Nephron progenitor cell (in vitro differentiated cells): Measurements from ENCODE around the gene DHX9.

Source experiments
- DNase-seq: peaks from one replicate; pipeline ENCODE4 v3.0.0; 2021
- H3K27ac Mint-ChIP-seq: 2 replicates; pipeline ENCODE4 v1.8.0; 2021; ENCODE audit warnings: mild to moderate bottlenecking, moderate library complexity, mixed read lengths
- H3K27me3 Mint-ChIP-seq: 2 replicates; pipeline ENCODE4 v1.8.0; 2021; ENCODE audit warnings: mild to moderate bottlenecking, low read depth, mixed read lengths; ENCODE audit not compliant: poor library complexity
- H3K36me3 Mint-ChIP-seq: 2 replicates; pipeline ENCODE4 v1.8.0; 2021; ENCODE audit warnings: low read depth, mixed read lengths
- H3K4me1 Mint-ChIP-seq: 2 replicates; pipeline ENCODE4 v1.8.0; 2021; ENCODE audit warnings: mixed read lengths
- H3K4me3 Mint-ChIP-seq: 2 replicates; pipeline ENCODE4 v1.8.0; 2021; ENCODE audit warnings: mild to moderate bottlenecking, moderate library complexity, mixed read lengths
- H3K9me3 Mint-ChIP-seq: 2 replicates; pipeline ENCODE4 v1.8.0; 2021; ENCODE audit warnings: mild to moderate bottlenecking, moderate library complexity, mixed read lengths
- TF ChIP-seq, protein P1 (sequence below): fragments of 200-600 bp; sonication (generic); IDR thresholded peaks from 2 replicates; pipeline ENCODE4 v1.5.0; 2021; ENCODE audit warnings: antibody characterized with exemption

The DHX9 gene

DNA sequence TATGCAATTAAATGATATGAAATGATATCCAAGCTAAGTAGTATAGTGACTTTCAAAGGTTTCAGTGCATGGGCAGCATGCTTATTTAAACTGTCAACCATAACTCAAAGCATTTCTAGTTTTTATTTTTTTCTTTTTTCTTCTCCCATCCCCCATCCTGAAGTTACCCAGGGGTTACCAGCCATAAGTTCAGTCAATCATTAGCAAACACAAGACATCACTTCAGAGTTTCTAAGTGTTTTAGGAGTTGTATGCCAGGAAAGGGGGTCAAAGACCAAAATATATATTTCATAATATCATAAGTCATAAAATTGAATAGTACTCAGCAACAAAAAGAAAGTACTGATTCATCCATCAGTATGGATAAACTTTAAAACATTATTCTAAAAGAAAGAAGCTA, 28.7 kb downstream of the DHX9 start:
- TF ChIP-seq, protein P1, sequence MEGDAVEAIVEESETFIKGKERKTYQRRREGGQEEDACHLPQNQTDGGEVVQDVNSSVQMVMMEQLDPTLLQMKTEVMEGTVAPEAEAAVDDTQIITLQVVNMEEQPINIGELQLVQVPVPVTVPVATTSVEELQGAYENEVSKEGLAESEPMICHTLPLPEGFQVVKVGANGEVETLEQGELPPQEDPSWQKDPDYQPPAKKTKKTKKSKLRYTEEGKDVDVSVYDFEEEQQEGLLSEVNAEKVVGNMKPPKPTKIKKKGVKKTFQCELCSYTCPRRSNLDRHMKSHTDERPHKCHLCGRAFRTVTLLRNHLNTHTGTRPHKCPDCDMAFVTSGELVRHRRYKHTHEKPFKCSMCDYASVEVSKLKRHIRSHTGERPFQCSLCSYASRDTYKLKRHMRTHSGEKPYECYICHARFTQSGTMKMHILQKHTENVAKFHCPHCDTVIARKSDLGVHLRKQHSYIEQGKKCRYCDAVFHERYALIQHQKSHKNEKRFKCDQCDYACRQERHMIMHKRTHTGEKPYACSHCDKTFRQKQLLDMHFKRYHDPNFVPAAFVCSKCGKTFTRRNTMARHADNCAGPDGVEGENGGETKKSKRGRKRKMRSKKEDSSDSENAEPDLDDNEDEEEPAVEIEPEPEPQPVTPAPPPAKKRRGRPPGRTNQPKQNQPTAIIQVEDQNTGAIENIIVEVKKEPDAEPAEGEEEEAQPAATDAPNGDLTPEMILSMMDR = no peak
- no peak for DNase-seq
- Mint-ChIP-seq H3K4me1 (no peaks in the 10 kb centered on the region), H3K9me3 (no peaks in the 10 kb centered on the region), H3K4me3 (no peak overlapping the region), H3K36me3 (peaks cover 92% of the 10 kb centered on the region), H3K27ac (peak overlapping the region; percentile 69), H3K27me3 (no peaks in the 10 kb centered on the region)

DNA sequence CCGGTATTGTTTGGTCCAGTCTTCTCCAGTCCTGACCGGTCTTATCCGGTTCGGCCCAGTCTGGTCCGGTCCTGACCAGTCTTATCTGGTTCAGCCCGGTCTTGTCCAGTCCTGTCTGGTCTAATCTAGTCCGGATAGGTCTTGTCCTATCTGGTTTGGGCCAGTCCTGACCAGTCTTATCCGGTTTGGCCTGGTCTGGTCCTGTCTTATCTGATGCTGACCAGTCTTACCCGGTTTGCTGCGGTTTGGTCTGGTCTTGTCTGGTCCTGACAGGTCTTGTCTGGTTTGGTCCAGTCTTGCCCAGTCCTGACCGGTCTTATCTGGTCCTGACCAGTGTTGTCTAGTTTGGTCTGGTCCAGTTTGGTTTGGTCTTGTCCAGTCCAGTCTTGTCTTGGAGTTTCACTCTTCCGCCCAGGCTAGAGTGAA, 30.1 kb downstream of the DHX9 start:
- H3K9me3 Mint-ChIP-seq = no peaks in the 10 kb centered on the region
- TF ChIP-seq, protein P1 = no peak
- H3K4me1 Mint-ChIP-seq = no peaks in the 10 kb centered on the region
- H3K36me3 Mint-ChIP-seq = peaks cover 92% of the 10 kb centered on the region
- peak; percentile 58 for DNase-seq
- no peaks in the 10 kb centered on the region for H3K27me3 Mint-ChIP-seq
- H3K4me3 Mint-ChIP-seq = no peak overlapping the region
- peak overlapping the region; percentile 100 for H3K27ac Mint-ChIP-seq

DNA sequence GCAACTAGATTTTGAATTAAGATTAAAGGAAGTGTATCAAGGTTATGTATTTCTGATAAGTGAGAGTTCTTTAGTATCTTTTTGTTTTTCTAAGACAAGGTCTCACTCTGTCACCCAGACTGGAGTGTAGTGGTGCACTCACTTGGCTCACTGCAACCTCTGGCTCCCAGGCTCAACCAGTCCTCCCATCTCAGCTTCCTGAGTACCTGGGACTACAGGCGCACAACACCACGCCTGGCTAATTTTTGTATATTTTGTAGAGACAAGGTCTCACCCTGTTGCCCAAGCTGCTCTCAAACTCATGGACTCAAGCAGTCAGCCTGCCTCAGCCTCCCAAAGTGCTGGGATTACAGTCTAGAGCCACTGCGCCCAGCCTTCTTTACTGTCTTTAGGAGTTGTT, 33.7 kb downstream of the DHX9 start:
- no peak for DNase-seq
- peaks cover 91% of the 10 kb centered on the region for H3K36me3 Mint-ChIP-seq
- no peak overlapping the region for H3K27ac Mint-ChIP-seq
- no peaks in the 10 kb centered on the region for H3K9me3 Mint-ChIP-seq
- TF ChIP-seq, protein P1 = no peak
- no peaks in the 10 kb centered on the region for H3K4me1 Mint-ChIP-seq
- no peak overlapping the region for H3K4me3 Mint-ChIP-seq
- H3K27me3 Mint-ChIP-seq = no peaks in the 10 kb centered on the region

DNA sequence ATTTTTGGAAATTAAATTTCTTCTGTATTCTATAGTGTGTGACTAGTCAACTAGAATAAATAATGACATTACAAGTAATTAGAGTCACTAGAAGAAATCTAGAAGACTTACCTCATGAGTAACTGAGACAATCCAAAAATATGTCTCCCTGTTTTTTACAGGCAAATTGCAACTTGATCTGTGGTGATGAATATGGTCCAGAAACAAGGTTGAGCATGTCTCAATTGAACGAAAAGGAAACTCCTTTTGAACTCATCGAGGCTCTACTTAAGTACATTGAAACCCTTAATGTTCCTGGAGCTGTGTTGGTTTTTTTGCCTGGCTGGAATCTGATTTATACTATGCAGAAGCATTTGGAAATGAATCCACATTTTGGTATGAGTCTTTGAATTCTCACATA, 36.7 kb downstream of the DHX9 start:
- Mint-ChIP-seq H3K27me3 (no peaks in the 10 kb centered on the region), H3K27ac (no peak overlapping the region), H3K4me3 (no peak overlapping the region), H3K36me3 (peaks cover 97% of the 10 kb centered on the region), H3K4me1 (no peaks in the 10 kb centered on the region), H3K9me3 (no peaks in the 10 kb centered on the region)
- TF ChIP-seq, protein P1 = no peak
- no peak for DNase-seq

DNA sequence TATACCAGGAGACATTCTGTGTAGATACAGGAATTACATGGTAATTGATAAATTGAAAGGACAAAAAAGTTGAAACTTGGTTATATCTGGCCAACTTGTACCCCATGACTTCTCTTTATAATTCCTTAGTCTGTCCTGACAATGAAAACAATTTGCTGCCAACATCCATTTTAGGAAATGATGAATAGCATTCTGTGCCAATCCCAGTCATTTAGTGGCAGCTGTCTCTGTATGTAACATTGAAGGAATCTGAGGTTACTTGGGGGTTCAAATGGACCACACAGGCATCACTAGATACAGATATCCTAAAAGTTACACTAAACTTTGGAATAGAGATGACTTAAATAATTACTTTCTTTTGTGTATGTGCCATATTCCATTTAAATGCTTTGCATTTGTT, 38.2 kb downstream of the DHX9 start:
- no peak overlapping the region for H3K27ac Mint-ChIP-seq
- H3K27me3 Mint-ChIP-seq = no peaks in the 10 kb centered on the region
- peaks cover 98% of the 10 kb centered on the region for H3K36me3 Mint-ChIP-seq

DNA sequence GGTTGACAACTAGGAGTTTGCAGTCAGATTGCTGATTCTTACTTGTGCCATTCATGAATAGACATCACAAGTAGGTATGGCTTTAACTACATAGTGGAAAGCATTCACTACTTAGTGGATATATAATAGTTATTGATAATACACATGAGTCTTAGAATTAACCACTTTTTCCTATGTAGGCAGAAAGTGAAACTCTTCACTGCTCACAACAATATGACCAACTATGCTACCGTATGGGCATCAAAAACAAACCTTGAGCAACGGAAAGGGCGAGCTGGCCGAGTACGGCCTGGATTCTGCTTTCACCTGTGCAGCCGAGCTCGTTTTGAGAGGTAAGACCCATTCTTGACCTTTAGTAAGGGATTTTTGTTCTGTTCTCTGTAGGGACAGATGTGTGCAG, 38.7 kb downstream of the DHX9 start:
- no peaks in the 10 kb centered on the region for H3K27me3 Mint-ChIP-seq
- no peak for DNase-seq
- H3K36me3 Mint-ChIP-seq = peaks cover 99% of the 10 kb centered on the region
- no peaks in the 10 kb centered on the region for H3K9me3 Mint-ChIP-seq
- no peaks in the 10 kb centered on the region for H3K4me1 Mint-ChIP-seq
- TF ChIP-seq, protein P1 = no peak
- H3K27ac Mint-ChIP-seq = no peak overlapping the region
- no peak overlapping the region for H3K4me3 Mint-ChIP-seq

More for the DNA sequence above, 38.2 kb downstream of the DHX9 start:
- TF ChIP-seq, protein P1 = no peak
- no peak for DNase-seq
- H3K4me1 Mint-ChIP-seq = no peaks in the 10 kb centered on the region
- no peaks in the 10 kb centered on the region for H3K9me3 Mint-ChIP-seq
- no peak overlapping the region for H3K4me3 Mint-ChIP-seq
